HCT116 (cell line): ENCODE measurements around the gene LDB2. TPM values are rescaled to one million over a fixed set of nuclear protein-coding genes. Genes with fewer than 3 reads are reported as not detected.

Experiments
- ATAC-seq: fragments of 200-7000 bp; cut with Tn5 transposase; 2 replicates; pipeline ENCODE4 v1.9.1; 2020; ENCODE audit warnings: mild to moderate bottlenecking, moderate library complexity
- BruUV-seq: library from RNA; stranded (reverse); fragments of 400-500 nt; replicated peaks from 2 replicates; lab custom pipeline; 2021; lab: Mats Ljungman, UMichigan
- CTCF ChIA-PET: fragments of 300-600 bp; sonication (Branson Sonifier 250); formaldehyde crosslinking; loops from one replicate; lab custom pipeline; 2021; ENCODE audit warnings: antibody characterized with exemption; lab: Charles Lee
- POLR2A ChIA-PET: fragments of 300-600, 350-600 bp; sonication (Branson Sonifier 250); formaldehyde crosslinking; loops from one replicate; lab custom pipeline; 2021; ENCODE audit warnings: antibody characterized with exemption; lab: Charles Lee
- RAD21 ChIA-PET, 2 experiments: fragments of 300-600 bp; sonication (Branson Sonifier 250); formaldehyde crosslinking; loops; one replicate each; lab custom pipeline; 2023; ENCODE audit warnings: low total read pairs in 2 of 2; ENCODE audit not compliant: uncharacterized antibody in 2 of 2, unreplicated experiment in 2 of 2, low non-redundant PET in 1 of 2; lab: Charles Lee
- DNase-seq: peaks from one replicate; pipeline ENCODE4 v3.0.0-alpha.2; 2010; ENCODE audit warnings: low read depth, low spot score
- H2AFZ ChIP-seq: fragments of 200-600 bp; shearing (Covaris generic), sonication (generic); 2 replicates; pipeline ENCODE4 v1.6.1; 2017; ENCODE audit warnings: low read depth, mixed run types, mixed read lengths, antibody characterized with exemption, low read length; ENCODE audit not compliant: poor library complexity, severe bottlenecking
- H3K27ac ChIP-seq: 2 replicates; pipeline ENCODE4 v1.5.1; 2012; ENCODE audit warnings: low read depth, low read length
- H3K27me3 ChIP-seq: fragments of 200-600 bp; sonication (generic); 2 replicates; pipeline ENCODE4 v1.6.1; 2016; ENCODE audit warnings: mixed run types, low read length, mixed read lengths; ENCODE audit not compliant: insufficient read depth
- H3K36me3 ChIP-seq, 2 experiments: fragments of 200-500 bp in 1 of 2; fragments of 200-600 bp in 1 of 2; sonication (Bioruptor generic) in 1 of 2; sonication (generic) in 1 of 2; 2 replicates each; pipeline versions ENCODE4 v1.5.1 to v1.6.1; 2014 to 2016; ENCODE audit warnings: low read length in 2 of 2, inconsistent platforms in 1 of 2, mixed read lengths in 1 of 2, mixed run types in 1 of 2; ENCODE audit not compliant: insufficient read depth in 2 of 2, control insufficient read depth in 1 of 2
- H3K4me1 ChIP-seq, 2 experiments: fragments of 200-600 bp in 1 of 2; sonication (generic) in 1 of 2; 2 replicates each; pipeline versions ENCODE4 v1.5.1 to v1.6.1; 2012 to 2017; ENCODE audit warnings: low read length in 2 of 2, inconsistent platforms in 1 of 2, mild to moderate bottlenecking in 1 of 2, mixed read lengths in 1 of 2, mixed run types in 1 of 2, moderate library complexity in 1 of 2; ENCODE audit not compliant: insufficient read depth in 2 of 2, control insufficient read depth in 1 of 2
- H3K4me2 ChIP-seq: fragments of 200-600 bp; sonication (generic); 2 replicates; pipeline ENCODE4 v1.6.1; 2017; ENCODE audit warnings: mixed run types, low read length, mixed read lengths
- H3K4me3 ChIP-seq, 2 experiments: fragments of 200-600 bp in 1 of 2; sonication (generic) in 1 of 2; replicated peaks in 1 of 2; 2 replicates each; pipeline ENCODE4 v1.5.1; 2011 to 2016; ENCODE audit warnings: low read length in 2 of 2, control low read depth in 1 of 2, low read depth in 1 of 2, mild to moderate bottlenecking in 1 of 2, mixed read lengths in 1 of 2, mixed run types in 1 of 2
- H3K79me2 ChIP-seq: fragments of 200-600 bp; sonication (generic); 2 replicates; pipeline ENCODE4 v1.6.1; 2017; ENCODE audit warnings: mild to moderate bottlenecking, mixed run types, low read length, moderate library complexity, mixed read lengths; ENCODE audit not compliant: insufficient read depth
- H3K9ac ChIP-seq: fragments of 200-600 bp; sonication (generic); 2 replicates; pipeline ENCODE4 v1.6.1; 2016; ENCODE audit warnings: low read length, mixed read lengths
- H3K9me2 ChIP-seq: fragments of 200-600 bp; sonication (generic), shearing (Covaris generic); 2 replicates; pipeline ENCODE4 v1.6.1; 2017; ENCODE audit warnings: mixed run types, mild to moderate bottlenecking, moderate library complexity; ENCODE audit not compliant: insufficient read depth
- H3K9me3 ChIP-seq, 2 experiments: fragments of 200-500 bp in 1 of 2; fragments of 200-600 bp in 1 of 2; sonication (Bioruptor generic) in 1 of 2; sonication (generic) in 1 of 2; 2 replicates each; pipeline ENCODE4 v1.6.1; 2014 to 2017; ENCODE audit warnings: low read length in 2 of 2, mixed read lengths in 2 of 2, inconsistent platforms in 1 of 2, low read depth in 1 of 2, mild to moderate bottlenecking in 1 of 2, mixed run types in 1 of 2, moderate library complexity in 1 of 2; ENCODE audit not compliant: control insufficient read depth in 1 of 2, insufficient read depth in 1 of 2
- H4K20me1 ChIP-seq: fragments of 200-600 bp; sonication (generic), shearing (Covaris generic); 2 replicates; pipeline ENCODE4 v1.6.1; 2017; ENCODE audit warnings: mixed run types, mild to moderate bottlenecking, moderate library complexity; ENCODE audit not compliant: insufficient read depth
- CEBPB ChIP-seq: IDR thresholded peaks from 2 replicates; pipeline ENCODE4 v1.6.1; 2012; ENCODE audit warnings: low read depth
- ELF1 ChIP-seq: IDR thresholded peaks from 2 replicates; pipeline ENCODE4 v1.6.1; 2012; ENCODE audit warnings: low read depth, borderline replicate concordance
- EZH2phosphoT487 ChIP-seq: fragments of 200-600 bp; IDR thresholded peaks from 2 replicates; pipeline ENCODE4 v1.6.1; 2018; ENCODE audit warnings: antibody characterized with exemption, borderline replicate concordance
- RAD21 ChIP-seq: IDR thresholded peaks from 2 replicates; pipeline ENCODE4 v1.6.1; 2012; ENCODE audit warnings: low read depth, mild to moderate bottlenecking
- REST ChIP-seq: IDR thresholded peaks from 2 replicates; pipeline ENCODE4 v1.6.1; 2012; ENCODE audit warnings: low read depth
- ZNF274 ChIP-seq: fragments of 200-500 bp; sonication (Bioruptor generic); IDR thresholded peaks from 2 replicates; pipeline ENCODE4 v1.6.1; 2014; ENCODE audit warnings: mild to moderate bottlenecking, low read depth, low read length, inconsistent platforms
- intact Hi-C: fragments of 100-400 bp; cut with micrococcal nuclease; formaldehyde crosslinking; loops from 2 replicates; pipeline ENCODE4 v1.10.0; 2022
- total RNA-seq: library from RNA; stranded (reverse); gene quantifications from one replicate; pipeline ENCODE4 v1.2.1, GENCODE V29; 2021; ENCODE audit not compliant: unreplicated experiment
- TF ChIP-seq, protein P1 (sequence below), 3 experiments: fragments of 200-600 bp in 1 of 3; sonication (generic) in 1 of 3; IDR thresholded peaks in 2 of 3; conservative IDR thresholded peaks in 1 of 3; 2 replicates each; pipeline ENCODE4 v1.5.1; 2012 to 2017; ENCODE audit warnings: low read depth in 2 of 3, low read length in 2 of 3, antibody characterized with exemption in 1 of 3, borderline replicate concordance in 1 of 3, control low read depth in 1 of 3, mild to moderate bottlenecking in 1 of 3, mixed read lengths in 1 of 3, mixed run types in 1 of 3, moderate library complexity in 1 of 3; ENCODE audit not compliant: insufficient read depth in 1 of 3

LDB2 gene
- total RNA-seq, 1 experiment from 2014 or later, result 0.12 TPM

DNA sequence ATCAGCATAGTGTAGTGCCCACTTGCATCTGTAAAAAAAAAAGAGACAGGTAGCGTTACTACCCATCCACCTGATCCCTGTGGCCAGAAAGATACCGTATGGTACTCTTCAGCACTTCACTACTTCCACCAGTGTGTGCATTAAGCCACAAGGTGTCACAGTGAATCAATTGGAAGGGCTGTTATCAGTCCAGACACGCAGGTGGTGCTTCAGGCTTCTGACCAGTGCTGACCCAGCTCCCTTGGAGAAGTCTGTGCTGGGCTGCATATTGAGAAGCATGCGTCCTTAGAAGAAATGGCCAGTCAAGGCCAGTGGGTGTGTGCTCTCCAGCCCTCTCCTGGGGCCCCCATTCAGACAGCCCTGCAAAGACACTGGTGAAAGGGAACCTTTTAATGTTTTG, 10.6 kb downstream of the LDB2 start:
- ChIA-PET POLR2A (no interaction called here), CTCF (no interaction called here), RAD21 (no interaction called here)
- H3K79me2 ChIP-seq, result no peaks in the 10 kb centered on the region
- ATAC-seq (0 out of 2 replicates have a peak, but pooled peaks have one; percentile 27), DNase-seq (no peak)
- no peaks in the 10 kb centered on the region for H3K9me3 ChIP-seq
- H3K4me1 ChIP-seq, result no peaks in the 10 kb centered on the region
- BruUV-seq, result no TSS peak
- no peak overlapping the region for H3K4me3 ChIP-seq
- no peak overlapping the region for H3K27ac ChIP-seq
- H2AFZ ChIP-seq, result no peak overlapping the region
- H3K4me2 ChIP-seq, result no peak overlapping the region
- H4K20me1 ChIP-seq, result no peaks in the 10 kb centered on the region
- no peaks in the 10 kb centered on the region for H3K36me3 ChIP-seq
- H3K9ac ChIP-seq, result no peak overlapping the region
- TF ChIP-seq, protein P1, sequence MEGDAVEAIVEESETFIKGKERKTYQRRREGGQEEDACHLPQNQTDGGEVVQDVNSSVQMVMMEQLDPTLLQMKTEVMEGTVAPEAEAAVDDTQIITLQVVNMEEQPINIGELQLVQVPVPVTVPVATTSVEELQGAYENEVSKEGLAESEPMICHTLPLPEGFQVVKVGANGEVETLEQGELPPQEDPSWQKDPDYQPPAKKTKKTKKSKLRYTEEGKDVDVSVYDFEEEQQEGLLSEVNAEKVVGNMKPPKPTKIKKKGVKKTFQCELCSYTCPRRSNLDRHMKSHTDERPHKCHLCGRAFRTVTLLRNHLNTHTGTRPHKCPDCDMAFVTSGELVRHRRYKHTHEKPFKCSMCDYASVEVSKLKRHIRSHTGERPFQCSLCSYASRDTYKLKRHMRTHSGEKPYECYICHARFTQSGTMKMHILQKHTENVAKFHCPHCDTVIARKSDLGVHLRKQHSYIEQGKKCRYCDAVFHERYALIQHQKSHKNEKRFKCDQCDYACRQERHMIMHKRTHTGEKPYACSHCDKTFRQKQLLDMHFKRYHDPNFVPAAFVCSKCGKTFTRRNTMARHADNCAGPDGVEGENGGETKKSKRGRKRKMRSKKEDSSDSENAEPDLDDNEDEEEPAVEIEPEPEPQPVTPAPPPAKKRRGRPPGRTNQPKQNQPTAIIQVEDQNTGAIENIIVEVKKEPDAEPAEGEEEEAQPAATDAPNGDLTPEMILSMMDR (IDR thresholded peaks at IDR 0.05 in 2 of 3, conservative IDR thresholded peaks at IDR 0.05 in 1 of 3; ENCODE audit: borderline replicate concordance in 1 of 3, insufficient read depth in 1 of 3, low read depth in 2 of 3, low read length in 2 of 3), result no peak
- no peak for TF ChIP-seq ELF1
- peak; percentile 5; the same call in 1 of the 2 replicates for TF ChIP-seq RAD21
- TF ChIP-seq CEBPB, result no peak
- no peak for TF ChIP-seq EZH2phosphoT487
- no peak for TF ChIP-seq REST
- no peak for TF ChIP-seq ZNF274
- H3K27me3 ChIP-seq, result peaks cover 6% of the 10 kb centered on the region; the same call in 1 of the 2 replicates
- H3K9me2 ChIP-seq, result no peaks in the 10 kb centered on the region
- intact Hi-C loops, result no loop called here
